ENCODE results near the gene SMG1.
"Not testable (repeated sequence)": the region's sequence is repeated elsewhere in the genome, so short reads cannot be mapped to it uniquely, and the experiment has no call there.

DNA sequence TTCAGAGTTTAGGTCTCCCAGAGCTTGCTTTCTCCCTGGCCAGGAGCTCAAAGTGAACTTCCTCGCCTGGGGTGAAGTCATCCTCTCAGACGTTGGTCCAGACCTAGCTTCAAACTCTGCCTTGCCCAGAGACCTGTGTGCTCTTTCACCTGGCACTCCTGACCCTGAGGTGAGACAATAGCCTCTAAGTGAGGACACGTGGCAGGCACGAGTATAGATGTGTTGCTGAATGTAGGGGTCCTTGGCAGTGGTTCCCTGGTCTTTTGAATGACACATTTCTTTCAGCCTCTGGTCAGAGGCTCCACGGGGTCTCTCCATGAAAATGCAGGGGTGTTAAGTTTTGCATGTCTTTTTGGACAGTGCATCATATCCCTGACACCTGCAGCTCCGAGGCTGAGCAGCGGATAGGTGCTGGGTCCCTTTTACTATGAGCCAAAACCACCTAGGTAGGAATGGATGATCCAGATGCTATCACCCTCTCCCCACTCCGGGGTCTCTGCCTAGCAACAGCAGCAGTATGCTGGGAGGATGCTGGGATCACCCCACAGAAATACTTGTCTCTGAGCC, 145.7 kb downstream of the SMG1 start:
- TF ChIP-seq, protein P1, sequence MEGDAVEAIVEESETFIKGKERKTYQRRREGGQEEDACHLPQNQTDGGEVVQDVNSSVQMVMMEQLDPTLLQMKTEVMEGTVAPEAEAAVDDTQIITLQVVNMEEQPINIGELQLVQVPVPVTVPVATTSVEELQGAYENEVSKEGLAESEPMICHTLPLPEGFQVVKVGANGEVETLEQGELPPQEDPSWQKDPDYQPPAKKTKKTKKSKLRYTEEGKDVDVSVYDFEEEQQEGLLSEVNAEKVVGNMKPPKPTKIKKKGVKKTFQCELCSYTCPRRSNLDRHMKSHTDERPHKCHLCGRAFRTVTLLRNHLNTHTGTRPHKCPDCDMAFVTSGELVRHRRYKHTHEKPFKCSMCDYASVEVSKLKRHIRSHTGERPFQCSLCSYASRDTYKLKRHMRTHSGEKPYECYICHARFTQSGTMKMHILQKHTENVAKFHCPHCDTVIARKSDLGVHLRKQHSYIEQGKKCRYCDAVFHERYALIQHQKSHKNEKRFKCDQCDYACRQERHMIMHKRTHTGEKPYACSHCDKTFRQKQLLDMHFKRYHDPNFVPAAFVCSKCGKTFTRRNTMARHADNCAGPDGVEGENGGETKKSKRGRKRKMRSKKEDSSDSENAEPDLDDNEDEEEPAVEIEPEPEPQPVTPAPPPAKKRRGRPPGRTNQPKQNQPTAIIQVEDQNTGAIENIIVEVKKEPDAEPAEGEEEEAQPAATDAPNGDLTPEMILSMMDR (conservative IDR thresholded peaks at IDR 0.05): not testable (repeated sequence)
- not testable (repeated sequence) for TF ChIP-seq EZH2 (IDR thresholded peaks at IDR 0.05; ENCODE audit: low read depth)

Measured in PC-9 (cell line).